DND-41 (cell line): ENCODE measurements around the gene MIAT.

Source experiments
- ATAC-seq: fragments of 200-7000 bp; cut with Tn5 transposase; 3 replicates; pipeline ENCODE4 v1.9.1; 2021; ENCODE audit warnings: low read depth; ENCODE audit not compliant: insufficient read depth
- DNase-seq: peaks from one replicate; pipeline ENCODE4 v3.0.0-alpha.2; 2020
- H2AFZ ChIP-seq: 2 replicates; pipeline ENCODE4 v1.6.0; 2012; ENCODE audit warnings: low read depth, low read length
- H3K27ac ChIP-seq: 2 replicates; pipeline ENCODE4 v1.5.1; 2012; ENCODE audit warnings: low read length, inconsistent platforms
- H3K27me3 ChIP-seq: fragments of 200-600 bp; sonication (generic); 2 replicates; pipeline ENCODE4 v1.6.0; 2012; ENCODE audit warnings: low read length, mild to moderate bottlenecking, inconsistent platforms; ENCODE audit not compliant: insufficient read depth, poor library complexity
- H3K36me3 ChIP-seq: 2 replicates; pipeline ENCODE4 v1.5.1; 2012; ENCODE audit warnings: low read length, inconsistent platforms; ENCODE audit not compliant: insufficient read depth
- H3K4me1 ChIP-seq: 2 replicates; pipeline ENCODE4 v1.5.1; 2012; ENCODE audit warnings: mild to moderate bottlenecking, low read length; ENCODE audit not compliant: insufficient read depth
- H3K4me2 ChIP-seq: 2 replicates; pipeline ENCODE4 v1.6.0; 2012; ENCODE audit warnings: mild to moderate bottlenecking, moderate library complexity, low read length, inconsistent platforms; ENCODE audit not compliant: insufficient read depth
- H3K4me3 ChIP-seq, 2 experiments: fragments of 200-600 bp in 1 of 2; shearing (Covaris generic) in 1 of 2; 2 replicates each; pipeline ENCODE4 v1.5.1; 2012 to 2016; ENCODE audit warnings: inconsistent platforms in 2 of 2, low read length in 2 of 2, mild to moderate bottlenecking in 2 of 2, low read depth in 1 of 2, moderate library complexity in 1 of 2
- H3K79me2 ChIP-seq: 2 replicates; pipeline ENCODE4 v1.6.0; 2012; ENCODE audit warnings: low read length, inconsistent platforms; ENCODE audit not compliant: insufficient read depth
- H3K9ac ChIP-seq: 2 replicates; pipeline ENCODE4 v1.6.0; 2012; ENCODE audit warnings: low read depth, mild to moderate bottlenecking, inconsistent platforms, low read length, moderate library complexity
- H3K9me3 ChIP-seq: 2 replicates; pipeline ENCODE4 v1.5.1; 2012; ENCODE audit warnings: low read length, moderate library complexity, mild to moderate bottlenecking, inconsistent platforms; ENCODE audit not compliant: insufficient read depth, severe bottlenecking
- H4K20me1 ChIP-seq: 2 replicates; pipeline ENCODE4 v1.6.0; 2012; ENCODE audit warnings: low read length; ENCODE audit not compliant: insufficient read depth
- EZH2 ChIP-seq: IDR thresholded peaks from 3 replicates; pipeline ENCODE4 v1.6.1; 2012; ENCODE audit warnings: borderline replicate concordance, low read depth, mild to moderate bottlenecking, moderate library complexity, low read length, inconsistent platforms; ENCODE audit not compliant: severe bottlenecking
- TF ChIP-seq, protein P1 (sequence below): IDR thresholded peaks from 2 replicates; pipeline ENCODE4 v1.5.1; 2012; ENCODE audit warnings: borderline replicate concordance, low read length, moderate library complexity, mild to moderate bottlenecking; ENCODE audit not compliant: poor library complexity, severe bottlenecking; ENCODE audit errors: extremely low read depth

Gene MIAT

DNA sequence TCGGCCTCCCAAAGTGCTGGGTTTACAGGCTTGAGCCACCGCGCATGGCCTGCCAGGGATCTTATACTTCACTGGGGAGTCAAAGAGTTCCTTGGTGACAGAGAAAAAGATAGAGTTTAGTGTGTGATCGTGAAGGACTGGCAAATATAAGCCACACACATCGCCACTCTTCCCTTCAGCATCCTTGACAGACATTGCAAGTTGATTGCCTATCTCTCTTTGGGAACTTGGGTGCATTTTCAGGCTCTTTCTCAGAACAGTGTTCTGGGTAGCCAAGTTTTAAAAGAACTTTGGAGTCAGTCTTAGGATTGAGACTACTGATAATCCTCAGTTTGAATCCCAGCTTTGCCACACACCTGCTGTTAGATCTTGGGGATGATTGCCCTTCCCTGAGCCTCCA lies 19.8 kb downstream of the MIAT start:
- H3K4me2 ChIP-seq, result no peak overlapping the region
- H3K9ac ChIP-seq, result no peak overlapping the region
- H3K27me3 ChIP-seq, result no peaks in the 10 kb centered on the region
- no peak overlapping the region for H3K4me3 ChIP-seq
- H3K79me2 ChIP-seq, result peaks cover 86% of the 10 kb centered on the region
- peaks cover 36% of the 10 kb centered on the region for H3K4me1 ChIP-seq
- H3K9me3 ChIP-seq, result no peaks in the 10 kb centered on the region
- ATAC-seq (no peak), DNase-seq (no peak)
- no peak overlapping the region for H2AFZ ChIP-seq
- H4K20me1 ChIP-seq, result peaks cover 55% of the 10 kb centered on the region
- H3K27ac ChIP-seq, result no peak overlapping the region
- TF ChIP-seq, protein P1, sequence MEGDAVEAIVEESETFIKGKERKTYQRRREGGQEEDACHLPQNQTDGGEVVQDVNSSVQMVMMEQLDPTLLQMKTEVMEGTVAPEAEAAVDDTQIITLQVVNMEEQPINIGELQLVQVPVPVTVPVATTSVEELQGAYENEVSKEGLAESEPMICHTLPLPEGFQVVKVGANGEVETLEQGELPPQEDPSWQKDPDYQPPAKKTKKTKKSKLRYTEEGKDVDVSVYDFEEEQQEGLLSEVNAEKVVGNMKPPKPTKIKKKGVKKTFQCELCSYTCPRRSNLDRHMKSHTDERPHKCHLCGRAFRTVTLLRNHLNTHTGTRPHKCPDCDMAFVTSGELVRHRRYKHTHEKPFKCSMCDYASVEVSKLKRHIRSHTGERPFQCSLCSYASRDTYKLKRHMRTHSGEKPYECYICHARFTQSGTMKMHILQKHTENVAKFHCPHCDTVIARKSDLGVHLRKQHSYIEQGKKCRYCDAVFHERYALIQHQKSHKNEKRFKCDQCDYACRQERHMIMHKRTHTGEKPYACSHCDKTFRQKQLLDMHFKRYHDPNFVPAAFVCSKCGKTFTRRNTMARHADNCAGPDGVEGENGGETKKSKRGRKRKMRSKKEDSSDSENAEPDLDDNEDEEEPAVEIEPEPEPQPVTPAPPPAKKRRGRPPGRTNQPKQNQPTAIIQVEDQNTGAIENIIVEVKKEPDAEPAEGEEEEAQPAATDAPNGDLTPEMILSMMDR, result no peak
- no peak for TF ChIP-seq EZH2
- peaks cover 47% of the 10 kb centered on the region for H3K36me3 ChIP-seq

DNA sequence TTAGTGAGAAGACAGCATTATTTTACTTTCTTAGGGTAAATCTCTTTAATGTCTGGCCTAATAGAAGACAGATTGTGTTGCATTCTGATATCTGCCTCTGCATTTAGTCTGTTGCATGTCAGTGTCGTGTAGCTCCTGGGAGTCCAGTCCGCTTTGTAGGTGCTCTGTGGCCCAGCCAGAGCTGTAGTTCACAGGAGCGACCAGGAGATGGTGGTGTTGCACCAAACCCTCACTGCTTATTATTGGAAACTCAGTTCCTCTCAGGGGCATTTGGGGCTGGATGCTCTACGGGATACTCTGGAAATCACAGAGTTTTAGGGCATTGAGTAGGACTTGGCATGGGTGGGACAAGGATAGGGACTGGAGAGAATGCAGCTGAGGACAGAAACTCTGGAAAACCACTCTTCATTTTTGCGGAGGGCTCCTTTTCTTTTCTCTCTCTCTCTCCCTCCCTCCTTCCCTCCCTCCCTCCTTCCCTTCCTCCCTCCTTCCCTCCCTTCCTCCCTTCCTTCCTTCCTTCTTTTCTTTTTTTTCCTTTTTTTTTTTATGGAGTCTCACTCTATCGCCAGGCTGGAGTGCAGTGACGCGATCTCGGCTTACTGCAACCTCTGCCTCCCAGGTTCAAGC lies 21.7 kb downstream of the MIAT start:
- ATAC-seq (peak; percentile 87), DNase-seq (peak; percentile 78)
- H2AFZ ChIP-seq, result no peak overlapping the region
- H3K79me2 ChIP-seq, result peaks cover 78% of the 10 kb centered on the region
- H4K20me1 ChIP-seq, result peaks cover 61% of the 10 kb centered on the region
- H3K4me3 ChIP-seq, result no peak overlapping the region
- no peak overlapping the region for H3K4me2 ChIP-seq
- H3K27me3 ChIP-seq, result no peaks in the 10 kb centered on the region
- H3K4me1 ChIP-seq, result peaks cover 24% of the 10 kb centered on the region
- H3K36me3 ChIP-seq, result peaks cover 42% of the 10 kb centered on the region
- no peak overlapping the region for H3K9ac ChIP-seq
- no peak overlapping the region for H3K27ac ChIP-seq
- TF ChIP-seq EZH2, result no peak
- TF ChIP-seq, protein P1, result peak; percentile 98
- H3K9me3 ChIP-seq, result no peaks in the 10 kb centered on the region

DNA sequence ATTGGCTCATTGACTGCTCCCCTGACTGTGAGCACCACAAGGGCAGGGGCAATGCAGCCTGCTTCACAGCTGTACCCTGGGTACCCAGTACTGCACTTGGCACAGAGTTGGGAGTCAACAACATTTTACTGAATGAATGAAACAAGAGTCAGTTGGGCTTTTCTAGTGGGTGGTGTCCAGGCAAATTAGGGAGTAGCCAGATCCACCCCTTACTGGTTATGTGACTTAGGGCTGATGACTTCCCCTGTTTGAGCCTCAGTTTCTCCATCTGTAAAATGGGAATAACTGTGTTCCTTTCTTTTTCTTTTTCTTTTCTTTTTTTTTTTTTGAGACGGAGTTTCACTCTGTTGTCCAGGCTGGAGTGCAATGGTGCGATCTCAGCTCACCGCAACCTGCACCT lies 23.1 kb downstream of the MIAT start:
- peaks cover 54% of the 10 kb centered on the region for H4K20me1 ChIP-seq
- TF ChIP-seq, protein P1, result no peak
- no peak for TF ChIP-seq EZH2
- no peak overlapping the region for H3K4me2 ChIP-seq
- H3K9me3 ChIP-seq, result no peaks in the 10 kb centered on the region
- no peak overlapping the region for H3K27ac ChIP-seq
- H3K36me3 ChIP-seq, result peaks cover 34% of the 10 kb centered on the region
- no peaks in the 10 kb centered on the region for H3K27me3 ChIP-seq
- no peak overlapping the region for H3K9ac ChIP-seq
- H3K4me1 ChIP-seq, result peaks cover 10% of the 10 kb centered on the region
- H3K79me2 ChIP-seq, result peaks cover 73% of the 10 kb centered on the region
- no peak overlapping the region for H3K4me3 ChIP-seq
- DNase-seq, result no peak
- ATAC-seq, result no peak
- no peak overlapping the region for H2AFZ ChIP-seq

DNA sequence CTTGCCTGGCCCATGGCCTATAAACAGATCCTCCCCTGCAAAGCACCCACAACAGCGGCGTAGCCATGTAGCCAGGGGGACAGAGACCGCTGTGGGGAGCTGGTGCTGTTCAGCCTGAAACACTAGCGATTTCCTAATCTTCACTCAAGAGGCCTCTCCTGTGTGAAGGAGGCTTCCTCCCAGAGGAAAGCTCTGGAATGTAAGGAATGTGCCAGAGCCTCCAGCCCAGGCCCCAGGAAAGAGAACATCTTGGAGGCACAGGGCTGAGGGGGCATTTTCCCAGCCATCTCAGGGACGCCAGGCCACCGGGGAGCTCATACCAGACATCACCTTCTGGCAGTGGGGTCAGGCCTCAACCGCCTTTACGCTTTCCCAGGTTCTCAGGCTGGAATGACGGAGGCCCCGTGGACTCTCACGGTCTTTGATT lies 24.0 kb downstream of the MIAT start:
- peaks cover 48% of the 10 kb centered on the region for H4K20me1 ChIP-seq
- H3K4me1 ChIP-seq, result 0 out of 2 replicates have a peak, but pooled peaks cover 5% of the 10 kb centered on the region
- DNase-seq (no peak), ATAC-seq (no peak)
- no peaks in the 10 kb centered on the region for H3K27me3 ChIP-seq
- H3K4me3 ChIP-seq, result no peak overlapping the region
- peaks cover 70% of the 10 kb centered on the region for H3K79me2 ChIP-seq
- peaks cover 28% of the 10 kb centered on the region for H3K36me3 ChIP-seq
- H3K9ac ChIP-seq, result no peak overlapping the region
- no peak overlapping the region for H2AFZ ChIP-seq
- TF ChIP-seq, protein P1, result no peak
- TF ChIP-seq EZH2, result no peak
- no peak overlapping the region for H3K27ac ChIP-seq
- no peak overlapping the region for H3K4me2 ChIP-seq
- H3K9me3 ChIP-seq, result no peaks in the 10 kb centered on the region
